Body of pancreas (tissue), 4 donors: ENCODE data around the gene WIF1.

ENCODE experiments used
- POLR2A ChIP-seq, 3 donors: fragments of 450-650 bp; IDR thresholded peaks; one replicate each; pipeline ENCODE4 v1.6.1; 2016; ENCODE audit warnings: antibody characterized with exemption in 3 of 3, mild to moderate bottlenecking in 2 of 3
- TF ChIP-seq, protein P1 (sequence below), 7 experiments: fragments of 450-650 bp in 4 of 7; fragments of 200-600 bp in 3 of 7; sonication (generic) in 3 of 7; IDR thresholded peaks; one replicate each; pipeline ENCODE4 v1.5.1; 2016 to 2019; ENCODE audit warnings: antibody characterized with exemption in 7 of 7

DNA sequence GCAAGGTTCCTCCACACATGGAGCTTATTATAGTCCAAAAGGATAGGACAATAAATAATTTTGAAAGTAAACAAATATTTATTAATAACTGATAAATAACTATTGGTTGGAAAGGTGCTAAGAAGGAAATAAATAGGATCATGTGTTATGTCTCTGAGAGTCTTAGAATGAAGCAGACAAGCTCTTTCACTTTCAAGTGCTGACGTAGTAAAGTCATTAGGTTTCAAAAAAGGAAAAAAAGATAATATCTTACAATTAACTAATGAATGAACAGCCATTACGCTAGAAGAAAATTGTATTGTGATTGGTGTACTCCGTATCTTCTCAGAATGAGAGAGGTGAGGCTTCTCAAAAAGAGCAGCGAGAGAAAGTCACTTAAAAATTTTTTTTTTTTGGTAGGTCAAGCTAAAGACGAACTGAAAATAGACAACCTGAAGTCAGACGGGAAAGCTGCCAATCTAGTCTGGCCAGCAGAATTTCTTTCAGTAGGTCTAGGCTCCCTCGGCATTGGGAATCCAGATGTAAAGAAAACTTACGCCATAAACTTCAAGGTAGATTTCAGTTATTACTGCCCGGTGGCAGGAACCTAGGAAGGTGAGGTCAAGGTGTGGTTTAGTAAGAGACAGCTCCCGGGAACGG is 47.7 kb upstream of the WIF1 start:
- TF ChIP-seq POLR2A (IDR thresholded peaks at IDR 0.05), result no peak
- TF ChIP-seq, protein P1, sequence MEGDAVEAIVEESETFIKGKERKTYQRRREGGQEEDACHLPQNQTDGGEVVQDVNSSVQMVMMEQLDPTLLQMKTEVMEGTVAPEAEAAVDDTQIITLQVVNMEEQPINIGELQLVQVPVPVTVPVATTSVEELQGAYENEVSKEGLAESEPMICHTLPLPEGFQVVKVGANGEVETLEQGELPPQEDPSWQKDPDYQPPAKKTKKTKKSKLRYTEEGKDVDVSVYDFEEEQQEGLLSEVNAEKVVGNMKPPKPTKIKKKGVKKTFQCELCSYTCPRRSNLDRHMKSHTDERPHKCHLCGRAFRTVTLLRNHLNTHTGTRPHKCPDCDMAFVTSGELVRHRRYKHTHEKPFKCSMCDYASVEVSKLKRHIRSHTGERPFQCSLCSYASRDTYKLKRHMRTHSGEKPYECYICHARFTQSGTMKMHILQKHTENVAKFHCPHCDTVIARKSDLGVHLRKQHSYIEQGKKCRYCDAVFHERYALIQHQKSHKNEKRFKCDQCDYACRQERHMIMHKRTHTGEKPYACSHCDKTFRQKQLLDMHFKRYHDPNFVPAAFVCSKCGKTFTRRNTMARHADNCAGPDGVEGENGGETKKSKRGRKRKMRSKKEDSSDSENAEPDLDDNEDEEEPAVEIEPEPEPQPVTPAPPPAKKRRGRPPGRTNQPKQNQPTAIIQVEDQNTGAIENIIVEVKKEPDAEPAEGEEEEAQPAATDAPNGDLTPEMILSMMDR (IDR thresholded peaks at IDR 0.05), result no peak
